GM18873 (cell line): ENCODE results near the gene SYNGR4.
"Not testable (repeated sequence)": the region's sequence is repeated elsewhere in the genome, so short reads cannot be mapped to it uniquely, and the experiment has no call there.

ENCODE experiments used
- ATAC-seq: cut with Tn5 transposase; IDR thresholded peaks from one replicate; pipeline ENCODE4 v1.9.1; 2021; ENCODE audit warnings: mild to moderate bottlenecking, moderate library complexity, moderate number of reproducible peaks; ENCODE audit not compliant: unreplicated experiment, low FRiP score

The SYNGR4 gene

GRCh38 chr19:48363810-48364597, at the start of gene SYNGR4, which contains the start of gene TMEM143:
SYNGR4 (plus strand) TSS chr19:48364367; CDS start chr19:48365843, 1,476 bp downstream.
TMEM143 (minus strand) TSS chr19:48363940; CDS start chr19:48363920, 20 bp downstream.
- peak; percentile 74 for ATAC-seq

GRCh38 chr19:48315712-48316111, 48.5 kb upstream of the SYNGR4 start:
- ATAC-seq = no peak

DNA sequence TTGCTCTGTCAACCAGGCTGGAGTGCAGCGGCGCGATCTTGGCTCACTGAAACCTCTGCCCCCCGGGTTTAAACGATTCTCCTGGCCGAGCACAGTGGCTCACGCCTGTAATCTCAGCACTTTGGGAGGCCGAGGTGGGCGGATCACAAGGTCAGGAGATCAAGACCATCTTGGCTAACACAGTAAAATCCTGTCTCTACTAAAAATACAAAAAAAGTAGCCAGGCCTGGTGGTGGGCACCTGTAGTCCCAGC, 46.5 kb upstream of the SYNGR4 start:
- not testable (repeated sequence) for ATAC-seq

GRCh38 chr19:48318286-48318987, 45.7 kb upstream of the SYNGR4 start:
- no peak for ATAC-seq

GRCh38 chr19:48319647-48320541, 44.3 kb upstream of the SYNGR4 start:
- no peak for ATAC-seq

DNA sequence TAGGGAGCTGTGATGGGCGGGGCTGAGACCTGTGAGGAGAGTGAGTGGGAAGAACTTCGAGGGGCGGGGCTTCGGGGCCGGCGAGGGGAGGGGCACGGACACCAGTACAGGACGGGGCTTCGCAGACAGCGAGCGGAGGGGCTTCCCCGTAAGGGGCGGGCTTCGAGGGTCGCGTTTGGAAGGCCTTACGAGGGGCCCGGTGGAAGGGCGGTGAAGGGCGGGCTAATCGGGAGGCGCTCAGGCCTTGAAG, 42.9 kb upstream of the SYNGR4 start:
- peak; percentile 26 for ATAC-seq

- peak; percentile 70 for ATAC-seq
These were observed 42.3 kb upstream of the SYNGR4 start for GRCh38 chr19:48321622-48322591.

DNA sequence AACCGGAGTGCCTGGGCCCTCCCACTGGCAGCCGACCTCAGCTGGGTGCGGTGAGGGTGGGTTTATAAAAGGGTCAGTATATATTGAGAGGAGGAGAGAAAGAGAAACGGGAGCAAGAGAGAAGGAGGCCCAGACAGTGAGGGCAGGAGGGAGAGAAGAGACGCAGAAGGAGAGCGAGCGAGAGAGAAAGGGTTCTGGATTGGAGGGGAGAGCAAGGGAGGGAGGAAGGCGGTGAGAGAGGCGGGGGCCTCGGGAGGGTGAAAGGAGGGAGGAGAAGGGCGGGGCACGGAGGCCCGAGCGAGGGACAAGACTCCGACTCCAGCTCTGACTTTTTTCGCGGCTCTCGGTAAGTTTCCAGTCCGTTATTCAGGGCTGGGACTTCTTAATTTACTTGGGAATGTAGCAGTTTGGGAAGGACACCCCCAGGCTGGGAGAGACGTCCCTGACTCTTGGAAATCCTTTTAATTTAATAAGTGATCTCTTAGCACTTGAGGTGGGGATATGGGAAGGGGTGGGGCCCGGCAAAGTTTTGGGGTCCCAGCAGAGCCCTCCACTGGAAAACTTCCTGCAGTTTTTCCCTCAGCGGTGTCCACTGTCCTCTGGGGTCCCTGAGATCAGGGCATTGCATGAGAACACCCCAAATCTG, 38.8 kb upstream of the SYNGR4 start, which contains the start of gene EMP3:
Gene EMP3 (plus strand): TSS at position 288 of the 646 bp plus-strand sequence. CDS start 1,293 bp downstream, outside the sequence.
- no peak for ATAC-seq

- no peak for ATAC-seq
These were observed 34.8 kb upstream of the SYNGR4 start for GRCh38 chr19:48329167-48329891.

- no peak for ATAC-seq
These were observed 34.0 kb upstream of the SYNGR4 start for GRCh38 chr19:48330012-48330681.

DNA sequence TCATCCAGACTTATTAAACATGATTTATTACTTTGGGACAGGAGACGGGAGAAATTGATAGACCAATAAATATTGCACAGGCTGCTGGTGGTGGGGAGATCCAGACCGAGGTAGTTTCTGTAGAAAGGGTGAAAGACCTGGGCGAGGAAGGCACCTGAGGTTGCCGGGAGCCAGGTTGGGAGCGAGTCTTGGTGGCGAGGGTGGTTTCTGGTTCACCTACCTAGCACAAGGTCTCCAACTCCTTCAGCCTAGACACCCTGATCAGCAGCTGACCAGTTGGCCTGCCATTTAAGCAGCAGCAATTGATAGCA, 31.9 kb upstream of the SYNGR4 start:
- no peak for ATAC-seq

DNA sequence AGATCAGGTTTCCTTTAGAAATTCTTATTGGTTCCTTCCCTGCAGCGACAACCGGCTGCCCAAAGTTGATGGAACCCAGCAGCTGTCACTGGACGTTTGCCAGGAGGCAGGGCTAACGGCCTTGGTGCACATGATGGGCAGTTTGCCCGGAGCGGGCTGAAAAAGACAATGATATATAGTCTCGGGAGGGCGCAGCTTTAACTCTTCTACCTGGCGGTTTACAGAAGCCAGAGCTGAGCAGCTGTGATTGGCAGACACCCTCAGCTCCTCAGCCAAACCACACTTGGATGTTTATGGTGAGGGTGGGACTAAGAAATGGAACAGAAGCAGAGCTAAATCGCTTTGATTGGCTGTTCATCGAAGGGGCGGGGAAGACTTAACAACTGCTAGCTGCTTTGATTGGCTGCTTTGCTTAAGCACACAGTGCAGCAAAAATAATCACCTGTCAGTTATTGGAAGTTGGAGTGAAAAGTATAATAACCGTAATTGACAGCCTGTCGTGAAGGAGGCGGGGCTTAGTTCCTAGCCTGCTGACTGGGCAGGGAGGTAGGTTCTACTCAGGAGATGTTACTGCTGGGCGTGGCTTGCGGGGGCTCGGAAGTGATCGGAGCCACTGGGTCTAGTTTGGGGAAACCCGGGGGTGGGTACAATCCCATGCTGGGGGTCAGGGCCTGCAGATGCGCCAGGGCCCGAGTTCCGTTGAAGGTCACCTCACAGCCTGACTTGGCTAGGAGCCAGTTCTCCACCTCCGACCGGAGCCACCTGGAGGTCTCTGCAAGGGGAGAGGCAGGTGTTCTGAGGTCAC, 31.3 kb upstream of the SYNGR4 start:
- ATAC-seq = peak; percentile 70

GRCh38 chr19:48333467-48334384, 30.4 kb upstream of the SYNGR4 start:
- ATAC-seq = peak; percentile 41

GRCh38 chr19:48338253-48338755, 25.9 kb upstream of the SYNGR4 start:
- ATAC-seq = no peak

GRCh38 chr19:48338802-48339503, 25.2 kb upstream of the SYNGR4 start:
- ATAC-seq = no peak

DNA sequence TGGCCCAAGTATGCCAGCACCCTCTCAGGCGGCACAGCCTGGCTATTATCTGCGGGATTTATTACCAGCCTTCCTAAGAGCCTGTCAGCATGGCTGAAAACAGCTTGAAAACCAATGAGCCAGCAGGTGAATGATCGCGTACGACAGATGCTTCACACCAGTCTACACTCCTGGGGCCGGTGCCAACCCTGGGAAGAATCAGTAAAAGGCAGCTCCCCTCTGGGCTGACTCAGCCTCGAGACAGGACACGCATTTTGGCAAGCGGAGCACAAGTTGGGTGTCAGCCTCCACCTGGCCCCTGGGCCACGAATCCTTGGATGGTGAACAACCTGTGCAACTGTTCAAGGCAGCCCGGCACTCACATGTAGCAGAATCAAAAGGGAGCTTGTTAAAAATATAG, 23.2 kb upstream of the SYNGR4 start:
- no peak for ATAC-seq
